Activated T-cell treated with anti-CD3 and anti-CD28 coated beads for 1 hour (primary cell): ENCODE measurements around the gene AS3MT.
"Not testable (repeated sequence)": the region's sequence is repeated elsewhere in the genome, so short reads cannot be mapped to it uniquely, and the experiment has no call there.

Experiments used
- DNase-seq: peaks from one replicate; pipeline ENCODE4 v3.0.0-alpha.2; 2020; ENCODE audit warnings: low read depth

The AS3MT gene, protein sequence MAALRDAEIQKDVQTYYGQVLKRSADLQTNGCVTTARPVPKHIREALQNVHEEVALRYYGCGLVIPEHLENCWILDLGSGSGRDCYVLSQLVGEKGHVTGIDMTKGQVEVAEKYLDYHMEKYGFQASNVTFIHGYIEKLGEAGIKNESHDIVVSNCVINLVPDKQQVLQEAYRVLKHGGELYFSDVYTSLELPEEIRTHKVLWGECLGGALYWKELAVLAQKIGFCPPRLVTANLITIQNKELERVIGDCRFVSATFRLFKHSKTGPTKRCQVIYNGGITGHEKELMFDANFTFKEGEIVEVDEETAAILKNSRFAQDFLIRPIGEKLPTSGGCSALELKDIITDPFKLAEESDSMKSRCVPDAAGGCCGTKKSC

DNA sequence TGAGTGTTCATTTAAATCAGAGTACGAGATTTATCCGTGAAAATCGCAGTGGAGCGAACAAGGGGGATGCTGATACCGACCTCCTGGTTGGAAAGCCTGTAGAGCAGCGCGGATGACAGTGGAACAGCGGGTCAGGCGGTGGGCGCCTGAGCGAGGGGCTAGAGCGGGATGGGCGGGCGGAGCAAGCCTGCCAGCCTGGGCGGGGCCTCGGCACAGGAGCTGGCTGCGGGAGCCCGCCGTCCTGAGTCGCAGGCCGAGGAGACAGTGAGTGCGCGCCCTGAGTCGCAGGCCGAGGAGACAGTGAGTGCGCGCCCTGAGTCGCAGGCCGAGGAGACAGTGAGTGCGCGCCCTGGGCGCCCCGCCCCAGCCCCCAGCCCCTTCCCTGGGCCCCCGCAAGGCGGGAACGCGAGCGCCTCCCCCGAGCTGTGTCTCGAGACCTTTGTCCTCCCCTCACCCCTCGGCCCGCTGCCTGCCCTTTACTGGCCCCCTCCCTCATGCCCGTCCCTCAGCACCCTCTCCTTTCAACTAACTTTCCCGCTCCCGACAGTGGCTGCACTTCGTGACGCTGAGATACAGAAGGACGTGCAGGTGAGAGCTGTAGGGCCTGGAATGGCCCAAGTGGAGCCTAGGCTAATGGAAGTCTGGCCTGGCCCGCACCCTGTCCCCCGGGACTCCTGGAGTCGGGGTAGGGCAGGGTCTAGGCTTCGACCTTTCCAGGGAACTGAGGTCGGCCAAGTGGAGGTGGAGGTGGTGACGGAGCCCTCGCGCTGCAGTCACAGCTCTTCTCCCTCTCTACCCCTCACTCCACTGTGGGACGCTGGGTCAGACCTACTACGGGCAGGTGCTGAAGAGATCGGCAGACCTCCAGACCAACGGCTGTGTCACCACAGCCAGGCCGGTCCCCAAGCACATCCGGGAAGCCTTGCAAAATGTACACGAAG is at the start of gene AS3MT:
Gene AS3MT (plus strand): TSS at position 213 of the 941 bp plus-strand sequence. CDS start 123 bp downstream, at position 336.
- no peak for DNase-seq

GRCh38 chr10:102820008-102820407 is 49.3 kb upstream of the AS3MT start:
- DNase-seq = not testable (repeated sequence)

DNA sequence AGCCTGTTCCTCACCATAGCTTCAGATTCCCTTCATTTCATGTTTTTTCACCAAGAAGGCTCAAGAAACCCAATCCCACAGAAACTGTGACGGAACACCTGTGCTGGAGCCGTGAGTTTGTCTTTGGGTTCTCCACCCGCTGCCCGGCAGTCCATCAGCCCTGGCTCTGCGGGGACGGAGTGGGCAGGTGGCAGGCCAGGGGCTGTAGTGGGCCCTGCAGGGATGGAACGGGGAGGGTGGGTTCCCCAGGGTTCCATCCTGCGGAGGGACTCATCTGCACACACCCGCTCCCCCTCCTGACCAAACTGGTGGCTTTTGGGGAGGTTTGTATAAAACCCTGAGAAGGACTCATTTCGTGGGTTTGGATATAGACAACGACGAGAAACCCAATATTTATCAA is 47.0 kb upstream of the AS3MT start:
- no peak for DNase-seq

GRCh38 chr10:102824664-102825063 is 44.6 kb upstream of the AS3MT start:
- no peak for DNase-seq

DNA sequence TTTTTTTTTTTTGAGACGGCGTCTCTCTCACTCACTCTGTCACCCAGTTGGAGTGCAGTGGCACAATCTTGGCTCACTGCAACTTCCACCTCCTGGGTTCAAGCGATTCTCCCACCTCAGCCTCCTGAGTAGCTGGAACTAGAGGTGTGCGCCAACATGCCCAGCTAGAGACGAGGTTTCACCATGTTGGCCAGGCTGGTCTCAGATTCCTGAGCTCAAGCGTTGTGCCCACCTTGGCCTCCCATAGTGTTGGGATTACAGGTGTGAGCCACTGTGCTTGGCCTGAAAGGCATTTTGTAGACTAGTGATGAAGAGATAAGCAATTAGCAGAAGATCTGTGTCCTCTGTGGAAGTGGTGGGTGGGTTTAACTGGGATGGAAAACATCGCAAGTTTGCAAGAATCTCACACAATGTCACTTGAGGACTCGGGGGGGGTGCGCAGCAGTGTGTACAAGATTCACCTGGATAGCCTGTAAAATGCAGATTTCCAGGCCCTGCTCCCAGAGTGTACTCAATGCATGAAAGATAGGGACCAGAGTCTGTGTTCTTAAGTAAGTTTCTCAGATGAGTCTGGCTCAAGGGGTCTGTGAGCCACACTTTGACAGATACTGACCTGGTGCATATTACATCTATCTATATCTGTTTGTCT is 43.0 kb upstream of the AS3MT start:
- no peak for DNase-seq

DNA sequence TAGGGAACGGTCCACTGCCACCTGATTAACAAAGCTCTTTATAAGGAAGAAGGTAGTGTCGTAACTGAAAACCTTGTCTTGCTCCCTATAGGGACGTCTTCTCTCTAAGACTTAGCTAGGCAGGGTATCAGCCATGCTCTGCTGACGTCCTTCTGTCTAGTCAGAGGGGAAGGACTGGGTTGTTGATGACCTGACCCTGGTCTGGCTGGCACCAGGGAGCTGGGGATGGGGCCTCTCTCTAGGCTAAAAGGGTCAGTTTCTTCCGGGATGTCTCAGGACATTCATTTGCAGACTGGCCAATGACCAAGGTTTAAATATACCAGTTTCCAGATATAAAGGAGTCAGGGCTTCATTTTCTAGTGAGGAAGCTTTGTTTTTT is 41.7 kb upstream of the AS3MT start:
- DNase-seq = no peak

DNA sequence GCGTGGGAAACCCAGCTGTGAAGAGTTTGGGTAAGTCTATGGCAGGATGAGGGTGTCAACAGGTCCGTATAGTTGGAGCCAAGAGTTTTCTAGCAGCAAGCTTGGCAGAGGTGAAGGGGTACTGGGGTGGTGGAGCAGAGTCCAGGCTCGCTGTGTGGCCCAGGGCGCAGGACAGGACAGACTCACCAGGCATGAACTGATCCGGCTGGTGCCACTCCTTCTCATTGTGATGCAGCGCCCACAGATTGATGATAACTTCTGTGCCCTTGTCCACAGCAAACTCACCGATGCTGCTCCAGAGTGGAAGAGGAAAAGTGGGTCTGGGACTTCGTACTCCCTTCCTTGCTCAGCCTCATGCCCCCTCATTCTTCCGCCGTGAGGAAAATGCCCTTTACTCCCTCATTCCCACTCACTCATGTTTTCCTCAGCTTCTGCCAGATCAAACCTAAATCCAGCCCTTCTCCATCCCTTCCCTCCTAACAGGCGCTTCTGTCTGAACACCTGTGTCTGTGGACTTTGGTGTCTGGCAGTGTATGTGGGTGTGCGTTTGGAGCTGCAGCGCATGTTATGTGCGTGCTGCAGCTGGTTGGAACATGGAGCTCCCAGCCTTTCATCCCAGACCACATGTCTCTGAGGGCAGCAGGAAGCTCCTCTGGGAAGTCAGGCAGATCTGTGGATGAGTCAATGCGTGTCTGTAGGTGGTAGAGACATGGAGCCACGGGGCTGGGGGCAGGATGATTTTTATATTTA is 37.8 kb upstream of the AS3MT start:
- no peak for DNase-seq

DNA sequence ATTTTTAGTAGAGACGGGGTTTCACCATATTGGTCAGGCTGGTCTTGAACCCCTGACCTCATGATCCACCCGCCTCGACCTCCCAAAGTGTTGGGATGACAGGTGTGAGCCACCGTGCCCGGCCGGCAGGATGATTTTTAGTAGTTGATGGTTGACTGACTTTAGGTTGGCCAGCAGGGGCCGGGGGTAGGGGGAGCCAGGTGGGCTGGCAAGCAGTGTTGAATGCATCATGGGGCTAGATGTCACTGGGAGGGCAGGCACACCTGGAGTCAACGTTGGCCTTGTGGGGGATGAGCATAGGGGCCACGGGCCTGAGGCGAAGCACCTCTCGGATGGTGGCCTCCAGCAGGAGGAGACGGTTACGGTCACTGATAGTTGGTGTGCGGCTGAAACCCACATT is 37.0 kb upstream of the AS3MT start:
- DNase-seq = no peak

DNA sequence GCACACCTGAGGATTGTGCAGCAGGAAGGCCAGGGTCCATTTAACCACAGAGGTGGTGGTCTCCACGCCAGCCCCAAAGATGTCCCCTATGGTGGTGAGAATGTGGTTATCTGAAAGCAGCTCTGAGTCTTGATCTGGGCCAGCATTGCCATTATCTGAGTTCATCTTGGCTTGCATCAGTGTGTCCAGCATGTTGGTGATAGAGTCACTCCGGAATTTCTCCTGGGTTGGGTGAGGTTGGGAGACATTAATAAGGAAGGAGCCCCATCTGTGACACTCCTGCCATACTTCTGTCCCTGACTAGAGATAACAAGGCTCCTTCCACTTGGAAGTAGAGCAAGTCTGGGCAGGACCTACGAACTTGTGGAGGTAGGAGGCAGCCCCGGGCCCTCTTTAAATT is 36.3 kb upstream of the AS3MT start:
- no peak for DNase-seq

GRCh38 chr10:102834143-102834542 is 35.1 kb upstream of the AS3MT start:
- DNase-seq = no peak

- DNase-seq = peak; percentile 62
These were observed 34.2 kb upstream of the AS3MT start for GRCh38 chr10:102835007-102835482.

- no peak for DNase-seq
These were observed 32.0 kb upstream of the AS3MT start, which contains the start of gene CYP17A1 for GRCh38 chr10:102837230-102837721. Gene CYP17A1, minus strand, starts transcription at chr10:102837413. Its CDS starts 52 bp downstream, at chr10:102837361.

- DNase-seq = not testable (repeated sequence)
These were observed 30.9 kb upstream of the AS3MT start for GRCh38 chr10:102838276-102838927.

DNA sequence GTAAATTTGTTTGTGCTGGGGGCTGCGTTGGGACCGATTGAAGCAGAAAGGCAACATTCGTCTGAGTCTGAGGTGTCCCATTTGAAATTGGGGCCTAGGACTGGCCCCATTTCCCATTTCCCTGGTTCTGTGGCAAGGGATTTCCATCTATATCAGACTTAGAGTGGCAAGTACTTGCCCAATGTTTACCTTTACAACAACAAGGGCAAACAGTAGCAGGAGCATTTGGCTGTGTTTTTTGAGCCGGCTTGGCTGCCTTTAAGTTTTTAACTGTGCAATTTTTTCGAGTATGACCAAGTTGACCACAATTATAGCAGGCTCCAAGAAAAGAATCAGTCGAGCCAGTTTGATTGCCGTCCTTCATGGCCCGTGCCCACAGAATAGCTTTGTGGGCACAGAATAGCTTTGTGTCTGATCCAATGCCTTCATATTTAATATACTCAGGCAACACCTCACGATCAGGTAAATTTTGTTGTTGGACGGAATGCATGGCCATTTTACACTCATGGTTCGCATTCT is 27.4 kb upstream of the AS3MT start:
- no peak for DNase-seq

DNA sequence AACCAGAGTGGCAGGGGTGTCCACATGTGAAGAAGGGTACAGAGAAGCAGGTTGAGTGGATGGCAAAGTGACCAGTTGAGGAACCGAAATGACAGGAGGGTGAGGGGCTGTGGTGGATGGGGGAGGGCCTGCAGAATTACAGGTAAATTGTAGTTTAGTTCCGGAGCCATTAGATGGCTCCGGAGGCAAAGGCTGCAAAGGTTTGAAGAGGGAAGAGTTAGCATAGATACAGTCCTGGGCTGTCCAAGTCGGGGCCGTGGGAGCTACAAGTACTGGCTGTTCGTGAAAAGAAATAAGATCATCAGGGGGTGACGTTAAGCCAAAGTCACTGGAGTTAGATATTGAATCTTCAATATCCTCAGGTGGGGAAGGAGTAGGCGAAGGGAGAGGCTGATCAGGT is 26.1 kb upstream of the AS3MT start:
- DNase-seq = not testable (repeated sequence)

DNA sequence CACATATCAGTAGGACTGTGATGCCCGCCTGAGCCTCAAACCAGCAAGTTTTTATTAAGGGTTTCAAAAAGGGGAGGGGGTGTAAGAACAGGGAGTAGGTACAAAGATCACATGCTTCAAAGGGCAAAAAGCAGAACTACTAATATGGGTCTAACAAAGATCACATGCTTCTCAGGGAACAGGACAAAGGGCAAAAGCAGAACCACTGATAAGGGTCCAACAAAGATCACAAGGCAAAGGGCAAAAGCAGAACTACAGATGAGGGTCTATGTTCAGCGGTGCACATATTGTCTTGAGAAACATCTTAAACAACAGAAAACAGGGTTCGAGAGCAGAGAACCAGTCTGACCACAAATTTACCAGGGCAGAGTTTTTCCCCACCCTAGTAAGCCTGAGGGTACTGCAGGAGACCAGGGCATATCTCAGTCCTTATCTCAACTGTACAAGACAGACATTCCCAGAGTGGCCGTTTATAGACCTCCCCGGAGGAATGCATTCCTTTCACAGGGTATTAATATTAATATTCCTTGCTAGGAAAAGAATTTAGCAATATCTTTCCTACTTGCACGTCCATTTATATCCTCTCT is 25.0 kb upstream of the AS3MT start:
- not testable (repeated sequence) for DNase-seq

- DNase-seq = no peak
These were observed 23.8 kb upstream of the AS3MT start for GRCh38 chr10:102845352-102845902.

- no peak for DNase-seq
These were observed 19.2 kb upstream of the AS3MT start for GRCh38 chr10:102850025-102850518.

DNA sequence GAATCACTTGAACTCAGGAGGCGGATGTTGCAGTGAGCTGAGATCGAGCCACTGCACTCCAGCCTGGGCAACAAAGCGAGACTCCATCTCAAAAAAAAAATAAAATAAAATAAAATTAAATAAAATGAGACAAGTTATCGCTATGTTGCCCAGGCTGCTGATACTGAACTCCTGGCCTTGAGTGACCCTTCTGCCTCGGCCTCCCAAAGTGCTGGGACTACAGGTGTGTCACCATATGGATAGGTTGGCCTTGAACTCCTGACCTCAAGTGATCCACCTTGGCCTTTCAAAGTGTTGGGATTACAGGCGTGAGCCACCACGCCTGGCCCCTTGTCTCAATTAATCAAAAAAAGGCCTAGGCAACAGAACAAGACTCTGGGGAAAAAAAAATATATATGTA is 16.0 kb upstream of the AS3MT start:
- DNase-seq = not testable (repeated sequence)
